ENCODE data around the gene GDI2. TPM values are rescaled to one million over a fixed set of nuclear protein-coding genes. Genes with fewer than 3 reads are reported as not detected.

The GDI2 gene
- 100 to 1,000 TPM; 167 to 300 TPM for total RNA-seq
- 100 to 1,000 TPM in 1 of 2 donors, 10 to 100 TPM in 1; 64.2 to 162 TPM for polyA plus RNA-seq
- long read RNA-seq, donor 1, transcript GDI2-203 (11 exons, 2,412 nt) = major isoform, 67 of 83 reads
- long read RNA-seq, donor 1, partial matches to known transcripts = 14 of 83 reads
- long read RNA-seq, donor 1, other reads (novel, unspliced or antisense) = 0 of 83 reads
- long read RNA-seq, donor 2, transcript GDI2-203 (11 exons, 2,412 nt) = major isoform, 16 of 16 reads
- long read RNA-seq, donor 2, partial matches to known transcripts = 0 of 16 reads
- long read RNA-seq, donor 2, other reads (novel, unspliced or antisense) = 0 of 16 reads
- long read RNA-seq, donor 3, transcript GDI2-203 (11 exons, 2,412 nt) = major isoform, 45 of 52 reads
- long read RNA-seq, donor 3, partial matches to known transcripts = 6 of 52 reads
- long read RNA-seq, donor 3, other reads (novel, unspliced or antisense) = 0 of 52 reads
- long read RNA-seq, donor 4, transcript GDI2-203 (11 exons, 2,412 nt) = major isoform, 12 of 168 reads
- long read RNA-seq, donor 4, partial matches to known transcripts = 156 of 168 reads
- long read RNA-seq, donor 4, other reads (novel, unspliced or antisense) = 0 of 168 reads
- long read RNA-seq, donor 5, transcript GDI2-203 (11 exons, 2,412 nt) = major isoform, 79 of 108 reads
- long read RNA-seq, donor 5, partial matches to known transcripts = 27 of 108 reads
- long read RNA-seq, donor 5, other reads (novel, unspliced or antisense) = 0 of 108 reads

GRCh38 chr10:5813341-5814109 is at the start of gene GDI2:
Gene GDI2, minus strand, starts transcription at chr10:5813434. Its CDS starts 176 bp downstream, at chr10:5813258.
- Histone ChIP-seq H3K27me3 (ENCODE audit: control insufficient read depth in 3 of 3, insufficient read depth in 3 of 3, low read length in 2 of 3) (no peaks in the 10 kb centered on the region), H3K9me3 (ENCODE audit: control insufficient read depth in 4 of 4, insufficient read depth in 3 of 4, low read length in 3 of 4) (no peaks in the 10 kb centered on the region), H3K4me1 (ENCODE audit: control insufficient read depth in 5 of 5, insufficient read depth in 5 of 5, low read length in 5 of 5) (peaks cover 2 to 40% (median 15%) of the 10 kb centered on the region in 5 donors), H3K9ac (ENCODE audit: insufficient read depth in 1 of 2, low read length in 2 of 2) (peak within 1 kb of the TSS; percentile 85 to 96), H3K36me3 (ENCODE audit: control insufficient read depth in 4 of 4, insufficient read depth in 4 of 4, low read length in 4 of 4) (no peaks in the 10 kb centered on the region), H3K4me3 (peak within 1 kb of the TSS; percentile 82), H3K27ac (ENCODE audit: low read depth in 1 of 2, low read length in 1 of 2) (peak within 1 kb of the TSS; percentile 97)
- DNase-seq = peak; percentile 97 to 98 (median 98)
- peak; percentile 94 for ATAC-seq (ENCODE audit: insufficient read depth, low FRiP score)
- no peak for TF ChIP-seq CTCF (IDR thresholded peaks at IDR 0.05; ENCODE audit: control extremely low read depth, extremely low read depth)
- 0 to 1% methylated on average over 48 to 77 of the region's 77 CpGs for WGBS, 2 donors

- Histone ChIP-seq H3K36me3 (ENCODE audit: control insufficient read depth in 4 of 4, insufficient read depth in 4 of 4, low read length in 4 of 4) (no peaks in the 10 kb centered on the region), H3K4me1 (ENCODE audit: control insufficient read depth in 5 of 5, insufficient read depth in 5 of 5, low read length in 5 of 5) (peaks cover 0 to 6% (median 0%) of the 10 kb centered on the region in 5 donors), H3K27ac (ENCODE audit: low read depth in 1 of 2, low read length in 1 of 2) (no peak overlapping the region), H3K4me3 (no peak overlapping the region), H3K9ac (ENCODE audit: insufficient read depth in 1 of 2, low read length in 2 of 2) (no peak overlapping the region), H3K27me3 (ENCODE audit: control insufficient read depth in 3 of 3, insufficient read depth in 3 of 3, low read length in 2 of 3) (no peaks in the 10 kb centered on the region), H3K9me3 (ENCODE audit: control insufficient read depth in 4 of 4, insufficient read depth in 3 of 4, low read length in 3 of 4) (peaks cover 0 to 3% (median 0%) of the 10 kb centered on the region in 4 donors)
- 95 to 97% methylated on average over 7 of the region's 7 CpGs for WGBS, 2 donors
- TF ChIP-seq CTCF (IDR thresholded peaks at IDR 0.05; ENCODE audit: control extremely low read depth, extremely low read depth) = no peak
- DNase-seq (no peak), ATAC-seq (ENCODE audit: insufficient read depth, low FRiP score) (no peak)
These were observed 49.2 kb upstream of the GDI2 start for GRCh38 chr10:5862360-5862961.

- WGBS, 2 donors = 76 to 81% methylated on average over 7 of the region's 7 CpGs
- no peak for ATAC-seq (ENCODE audit: insufficient read depth, low FRiP score)
- Histone ChIP-seq H3K4me3 (no peak overlapping the region), H3K4me1 (ENCODE audit: control insufficient read depth in 5 of 5, insufficient read depth in 5 of 5, low read length in 5 of 5) (peaks cover 0 to 6% (median 0%) of the 10 kb centered on the region in 5 donors), H3K9me3 (ENCODE audit: control insufficient read depth in 4 of 4, insufficient read depth in 3 of 4, low read length in 3 of 4) (peaks cover 0 to 3% (median 0%) of the 10 kb centered on the region in 4 donors), H3K9ac (ENCODE audit: insufficient read depth in 1 of 2, low read length in 2 of 2) (no peak overlapping the region), H3K27ac (ENCODE audit: low read depth in 1 of 2, low read length in 1 of 2) (no peak overlapping the region), H3K27me3 (ENCODE audit: control insufficient read depth in 3 of 3, insufficient read depth in 3 of 3, low read length in 2 of 3) (no peaks in the 10 kb centered on the region), H3K36me3 (ENCODE audit: control insufficient read depth in 4 of 4, insufficient read depth in 4 of 4, low read length in 4 of 4) (no peaks in the 10 kb centered on the region)
- no peak for TF ChIP-seq CTCF (IDR thresholded peaks at IDR 0.05; ENCODE audit: control extremely low read depth, extremely low read depth)
- peak in 1 of 3 donors; percentile 26 for DNase-seq
These were observed 46.8 kb upstream of the GDI2 start for GRCh38 chr10:5860066-5860465.
